GM19397 (cell line): ENCODE data around the gene CFAP70.

Experiments
- ATAC-seq: cut with Tn5 transposase; IDR thresholded peaks from one replicate; pipeline ENCODE4 v1.9.1; 2021; ENCODE audit warnings: mild to moderate bottlenecking, moderate library complexity; ENCODE audit not compliant: unreplicated experiment

Gene CFAP70

GRCh38 chr10:73218431-73219191, 140.1 kb downstream of the CFAP70 start:
- ATAC-seq, result no peak

- ATAC-seq, result no peak
Observed at GRCh38 chr10:73217628-73218027, 141.0 kb downstream of the CFAP70 start.

GRCh38 chr10:73215749-73216148, 142.9 kb downstream of the CFAP70 start:
- ATAC-seq, result no peak

- no peak for ATAC-seq
Observed at GRCh38 chr10:73211106-73211811, 147.4 kb downstream of the CFAP70 start.

GRCh38 chr10:73210395-73211105, 148.1 kb downstream of the CFAP70 start:
- ATAC-seq, result no peak

- no peak for ATAC-seq
Observed at GRCh38 chr10:73209705-73210104, 149.0 kb downstream of the CFAP70 start.

- no peak for ATAC-seq
Observed at GRCh38 chr10:73207883-73208282, 150.8 kb downstream of the CFAP70 start.

- no peak for ATAC-seq
Observed at GRCh38 chr10:73206385-73206784, 152.3 kb downstream of the CFAP70 start.

- ATAC-seq, result no peak
Observed at GRCh38 chr10:73205890-73206289, 152.8 kb downstream of the CFAP70 start.

- no peak for ATAC-seq
Observed at GRCh38 chr10:73205081-73205480, 153.6 kb downstream of the CFAP70 start.
